Peyer's patch (tissue), 4 donors: Measurements from ENCODE around the gene LRRC4B.

ENCODE experiments used
- POLR2A ChIP-seq, 2 donors: fragments of 450-650 bp; IDR thresholded peaks; one replicate each; pipeline ENCODE4 v1.5.1; 2017; ENCODE audit warnings: antibody characterized with exemption in 2 of 2, mild to moderate bottlenecking in 2 of 2, moderate library complexity in 2 of 2
- TF ChIP-seq, protein P1 (sequence below), 6 experiments: fragments of 450-650 bp in 4 of 6; fragments of 200-600 bp in 2 of 6; sonication (generic) in 1 of 6; IDR thresholded peaks; one replicate each; pipeline ENCODE4 v1.5.1; 2017 to 2019; ENCODE audit warnings: antibody characterized with exemption in 6 of 6, mild to moderate bottlenecking in 3 of 6, moderate library complexity in 1 of 6

DNA sequence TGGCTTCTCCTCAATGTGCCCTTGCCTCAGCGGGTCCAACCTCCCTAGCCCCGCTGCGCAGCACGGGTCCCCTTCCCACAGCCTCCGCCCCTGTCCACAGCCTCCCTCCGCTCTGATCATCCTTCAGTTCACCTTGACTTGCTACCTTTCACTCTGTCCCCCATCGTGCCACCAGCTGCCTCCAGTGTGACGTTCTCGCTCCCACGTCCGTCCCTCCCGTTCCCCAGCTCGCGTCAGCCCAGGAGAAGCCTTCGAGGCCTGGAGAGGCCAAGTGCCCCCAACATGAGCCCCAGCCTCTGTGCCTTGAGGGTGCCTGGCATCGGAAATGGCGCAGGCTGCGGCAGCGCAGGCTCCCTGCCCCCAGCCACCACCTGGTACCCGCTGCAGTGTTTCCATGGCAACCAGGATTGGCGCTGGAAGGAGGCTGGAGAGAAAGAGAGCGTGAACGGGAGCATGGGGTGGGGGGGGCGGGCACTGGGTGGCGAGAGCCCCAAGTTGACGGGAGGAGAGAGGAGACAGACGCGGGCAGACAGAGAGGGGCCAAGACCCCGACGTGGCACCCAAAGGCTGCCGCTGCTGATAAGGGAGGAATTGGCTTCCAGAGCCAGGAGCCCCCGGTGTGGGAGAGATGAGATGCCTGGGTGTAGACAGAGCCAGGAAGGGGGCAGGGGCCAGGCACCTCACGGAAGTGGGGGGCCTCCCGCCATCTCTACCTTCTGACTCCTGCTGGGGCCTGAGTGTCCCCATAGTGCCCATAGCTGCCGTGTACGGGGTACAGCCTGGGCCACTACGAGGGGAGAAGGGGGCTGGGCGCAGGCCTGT, 53.7 kb downstream of the LRRC4B start:
- TF ChIP-seq POLR2A (IDR thresholded peaks at IDR 0.05), result no peak
- TF ChIP-seq, protein P1, sequence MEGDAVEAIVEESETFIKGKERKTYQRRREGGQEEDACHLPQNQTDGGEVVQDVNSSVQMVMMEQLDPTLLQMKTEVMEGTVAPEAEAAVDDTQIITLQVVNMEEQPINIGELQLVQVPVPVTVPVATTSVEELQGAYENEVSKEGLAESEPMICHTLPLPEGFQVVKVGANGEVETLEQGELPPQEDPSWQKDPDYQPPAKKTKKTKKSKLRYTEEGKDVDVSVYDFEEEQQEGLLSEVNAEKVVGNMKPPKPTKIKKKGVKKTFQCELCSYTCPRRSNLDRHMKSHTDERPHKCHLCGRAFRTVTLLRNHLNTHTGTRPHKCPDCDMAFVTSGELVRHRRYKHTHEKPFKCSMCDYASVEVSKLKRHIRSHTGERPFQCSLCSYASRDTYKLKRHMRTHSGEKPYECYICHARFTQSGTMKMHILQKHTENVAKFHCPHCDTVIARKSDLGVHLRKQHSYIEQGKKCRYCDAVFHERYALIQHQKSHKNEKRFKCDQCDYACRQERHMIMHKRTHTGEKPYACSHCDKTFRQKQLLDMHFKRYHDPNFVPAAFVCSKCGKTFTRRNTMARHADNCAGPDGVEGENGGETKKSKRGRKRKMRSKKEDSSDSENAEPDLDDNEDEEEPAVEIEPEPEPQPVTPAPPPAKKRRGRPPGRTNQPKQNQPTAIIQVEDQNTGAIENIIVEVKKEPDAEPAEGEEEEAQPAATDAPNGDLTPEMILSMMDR (IDR thresholded peaks at IDR 0.05), result no peak
